ENCODE measurements around the gene TMEM72.

Gene TMEM72

DNA sequence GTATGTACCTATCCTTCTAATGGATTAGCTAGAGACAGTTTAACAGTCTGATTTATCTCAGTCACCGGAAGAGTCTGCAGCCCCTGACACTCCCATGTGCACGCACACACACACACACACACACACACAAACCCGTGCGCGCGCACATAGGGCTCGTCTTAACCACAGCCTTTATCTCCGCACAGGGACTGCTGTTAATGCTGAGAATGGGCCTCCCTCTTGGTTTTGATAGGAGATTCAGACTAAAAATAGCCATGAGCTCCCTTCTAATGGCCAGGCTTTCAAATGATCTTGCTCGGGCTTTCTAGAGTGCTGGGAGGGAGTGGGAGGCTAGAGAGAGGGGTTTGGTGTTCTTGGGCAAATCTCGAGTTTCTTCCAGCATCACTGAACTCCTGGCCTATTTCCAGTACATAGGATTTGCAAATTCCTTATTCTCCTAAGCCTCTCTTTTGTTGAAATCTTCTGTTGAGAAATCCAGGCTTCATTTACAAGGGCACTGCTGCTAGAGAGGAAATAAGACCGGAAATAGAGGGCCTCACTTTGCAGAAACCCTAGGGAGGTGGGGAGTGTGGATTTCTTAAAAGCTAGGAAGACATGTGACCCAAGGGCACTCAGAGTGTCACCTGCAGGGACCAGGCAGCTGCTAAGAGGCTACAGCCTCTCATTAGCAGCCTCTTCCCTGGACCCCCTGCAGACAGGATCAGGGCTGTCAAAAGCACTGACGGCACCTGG, 2.4 kb downstream of the TMEM72 start:
- no peak for DNase-seq (ENCODE audit: low read depth)
- no peak overlapping the region for H3K4me3 ChIP-seq (ENCODE audit: low read depth, low read length)

DNA sequence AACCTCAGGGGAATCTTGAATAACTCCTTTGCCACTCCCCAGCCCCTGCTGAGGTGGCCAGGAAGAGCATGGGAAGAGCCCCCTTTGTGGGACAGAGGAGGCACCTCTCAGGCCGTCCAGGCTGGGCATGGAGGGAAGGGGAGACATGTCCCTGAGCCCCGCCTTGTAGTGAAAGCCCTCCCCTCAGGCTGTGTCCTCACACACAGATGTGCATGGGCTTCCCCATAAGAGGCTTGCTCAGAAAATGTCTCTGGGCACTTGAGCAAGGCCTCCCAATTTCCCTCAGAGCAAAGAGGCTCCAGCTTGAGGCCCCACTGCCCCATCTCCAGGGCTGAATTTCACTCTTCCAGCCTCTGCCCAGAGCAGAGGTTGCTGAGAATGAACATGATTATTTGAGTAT, 3.8 kb downstream of the TMEM72 start:
- no peak for DNase-seq (ENCODE audit: low read depth)
- H3K4me3 ChIP-seq (ENCODE audit: low read depth, low read length) = no peak overlapping the region

DNA sequence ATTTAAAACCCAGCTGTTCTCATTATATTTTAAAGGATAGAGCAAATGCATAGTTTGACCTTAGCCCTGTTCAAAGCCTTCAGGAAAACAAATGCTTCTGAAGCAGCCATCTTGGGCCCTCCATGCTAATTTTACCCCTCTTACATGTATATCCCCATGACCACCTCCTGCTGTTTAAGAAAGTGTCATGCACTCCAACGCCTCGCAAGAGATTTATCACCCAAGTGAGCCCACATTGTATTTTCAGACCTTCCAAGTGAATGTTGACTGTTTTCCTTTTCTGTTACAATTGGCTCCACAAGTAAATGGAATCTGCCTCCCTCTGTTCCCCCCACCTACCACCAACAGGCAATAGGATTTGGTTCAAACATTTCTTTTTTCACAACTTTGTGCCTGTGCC, 5.3 kb downstream of the TMEM72 start:
- no peak for DNase-seq (ENCODE audit: low read depth)
- H3K4me3 ChIP-seq (ENCODE audit: low read depth, low read length) = no peak overlapping the region

DNA sequence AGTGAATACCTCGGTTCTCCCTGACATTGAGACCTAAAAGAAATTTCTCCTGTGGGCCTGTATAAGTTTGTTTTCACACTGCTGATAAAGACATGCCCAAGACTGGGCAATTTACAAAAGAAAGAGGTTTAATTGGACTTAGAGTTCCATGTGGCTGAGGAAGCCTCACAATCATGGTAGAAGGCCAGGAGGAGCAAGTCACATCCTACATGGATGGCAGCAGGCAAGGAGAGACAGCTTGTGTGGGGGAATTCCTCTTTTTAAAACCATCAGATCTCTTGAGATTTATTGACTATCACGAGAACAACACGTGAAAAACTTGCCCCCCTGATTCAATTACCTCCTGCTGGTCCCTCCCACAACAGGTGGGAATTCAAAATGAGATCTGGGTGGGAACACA, 6.7 kb downstream of the TMEM72 start:
- no peak overlapping the region for H3K4me3 ChIP-seq (ENCODE audit: low read depth, low read length)
- no peak for DNase-seq (ENCODE audit: low read depth)

DNA sequence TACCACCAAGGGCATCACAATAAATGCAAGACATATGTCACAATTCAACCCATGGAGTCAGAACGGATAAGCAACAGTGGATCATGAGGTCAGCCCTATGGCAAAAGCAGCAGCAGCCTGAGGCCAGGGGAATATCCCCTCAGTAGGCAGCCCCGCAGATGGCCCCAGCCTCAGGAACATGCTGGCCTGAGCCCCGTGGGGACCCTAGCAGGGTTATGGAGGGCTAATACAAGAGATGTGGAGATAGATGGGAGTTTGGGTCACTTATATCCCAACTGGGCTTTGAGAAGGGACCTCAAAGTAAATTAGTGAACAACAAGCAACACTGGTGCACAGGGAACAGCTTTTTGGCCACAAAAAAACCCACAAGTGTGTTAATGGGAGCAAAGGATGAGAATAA, 9.1 kb downstream of the TMEM72 start:
- DNase-seq (ENCODE audit: low read depth) = no peak
- H3K4me3 ChIP-seq (ENCODE audit: low read depth, low read length) = no peak overlapping the region

DNA sequence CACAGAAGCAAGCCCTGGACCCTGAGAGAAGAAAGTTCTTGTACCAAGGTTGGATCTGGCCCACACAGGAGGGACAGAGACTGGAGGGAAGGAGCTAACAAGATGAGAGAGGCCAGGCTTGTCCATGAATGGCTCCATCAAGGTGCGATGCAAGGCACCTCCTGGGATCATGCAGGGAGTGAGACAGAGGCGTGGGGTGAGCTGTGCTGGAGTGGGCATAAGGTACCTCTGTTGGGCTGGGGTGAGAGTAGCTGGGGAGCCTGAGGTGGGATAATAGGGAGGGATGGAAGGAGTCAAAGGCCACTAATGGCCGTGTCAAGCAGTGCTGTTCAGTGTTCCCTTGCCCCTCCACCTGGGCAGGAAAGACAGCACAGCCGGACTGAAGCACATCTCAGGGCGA, 9.9 kb downstream of the TMEM72 start:
- no peak for DNase-seq (ENCODE audit: low read depth)
- H3K4me3 ChIP-seq (ENCODE audit: low read depth, low read length) = no peak overlapping the region

DNA sequence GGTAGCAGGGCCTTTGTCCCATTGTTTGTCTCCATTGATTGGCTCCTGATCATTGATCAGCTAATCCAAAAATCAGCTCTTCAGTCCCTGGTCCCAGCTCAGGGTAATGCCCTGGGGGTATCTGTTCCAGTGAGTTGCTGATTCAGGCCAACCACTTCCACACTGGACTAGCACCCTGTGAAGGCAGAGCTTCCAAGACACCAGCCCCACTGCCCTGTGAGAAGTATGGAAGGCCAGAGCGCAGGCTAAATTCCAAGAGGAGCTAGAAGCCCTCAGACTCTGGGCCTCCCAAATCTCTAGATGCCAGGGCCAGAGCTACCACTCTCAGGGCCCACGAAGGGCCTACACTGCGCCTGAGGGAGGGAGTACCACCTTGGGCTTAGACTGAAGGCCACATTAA, 10.4 kb downstream of the TMEM72 start:
- DNase-seq (ENCODE audit: low read depth) = no peak

DNA sequence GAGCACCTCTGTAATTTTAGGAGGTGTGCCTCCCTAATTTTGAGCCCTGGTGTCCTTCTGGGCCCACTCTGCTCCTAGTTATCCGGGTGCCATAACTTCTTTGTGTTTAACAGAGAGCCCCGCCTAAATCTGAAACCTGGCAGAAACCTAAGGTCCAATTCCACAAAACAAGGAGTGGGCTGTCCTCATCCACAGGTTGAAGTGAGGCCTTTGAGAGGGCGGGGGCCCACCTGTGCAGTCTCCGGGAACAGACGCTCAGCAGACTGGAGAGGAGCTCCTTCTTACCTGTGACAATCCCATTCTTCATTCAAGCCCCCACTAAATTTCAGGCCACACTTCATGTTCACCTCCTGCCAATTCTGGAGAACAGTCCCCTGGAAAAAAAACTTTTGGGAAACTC, 10.9 kb downstream of the TMEM72 start:
- no peak overlapping the region for H3K4me3 ChIP-seq (ENCODE audit: low read depth, low read length)
- no peak for DNase-seq (ENCODE audit: low read depth)

More for the DNA sequence above, 10.4 kb downstream of the TMEM72 start:
- H3K4me3 ChIP-seq (ENCODE audit: low read depth, low read length) = no peak overlapping the region

DNA sequence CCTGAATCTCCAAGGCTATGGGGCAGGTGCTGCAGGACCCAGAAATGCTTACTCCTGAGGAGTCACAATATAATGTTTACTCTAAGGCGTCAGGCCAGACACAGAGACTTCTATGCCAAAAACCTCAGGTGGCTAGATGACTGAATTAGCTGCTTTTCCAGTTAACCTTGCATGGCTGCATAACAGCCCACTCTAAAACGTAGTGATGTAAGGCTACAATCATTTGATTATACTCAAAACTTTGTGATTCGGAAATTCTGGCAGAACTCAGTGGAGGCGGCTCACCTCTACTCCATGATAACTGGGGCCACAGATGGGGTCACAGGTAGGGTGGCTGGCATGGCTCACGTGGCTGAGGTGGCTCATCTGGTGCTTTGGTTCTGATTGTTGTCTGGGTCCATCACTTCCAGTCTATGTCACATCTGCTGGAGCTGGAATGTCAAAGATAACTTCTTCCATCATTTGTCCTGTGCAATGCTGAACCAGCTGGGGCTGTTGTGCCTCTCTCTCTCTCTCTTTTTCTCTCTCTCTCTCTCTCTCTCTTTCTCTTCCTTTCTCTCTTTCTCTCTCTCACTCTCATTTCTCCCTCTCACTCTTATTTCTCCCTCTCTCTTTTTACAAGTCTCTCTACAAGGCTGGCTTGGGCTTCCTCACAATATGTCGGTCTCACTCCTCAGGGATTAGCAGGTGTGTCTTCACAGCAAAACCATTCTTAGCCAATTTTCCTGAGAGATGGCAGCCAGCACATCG, 11.8 kb downstream of the TMEM72 start:
- DNase-seq (ENCODE audit: low read depth) = no peak
- no peak overlapping the region for H3K4me3 ChIP-seq (ENCODE audit: low read depth, low read length)

DNA sequence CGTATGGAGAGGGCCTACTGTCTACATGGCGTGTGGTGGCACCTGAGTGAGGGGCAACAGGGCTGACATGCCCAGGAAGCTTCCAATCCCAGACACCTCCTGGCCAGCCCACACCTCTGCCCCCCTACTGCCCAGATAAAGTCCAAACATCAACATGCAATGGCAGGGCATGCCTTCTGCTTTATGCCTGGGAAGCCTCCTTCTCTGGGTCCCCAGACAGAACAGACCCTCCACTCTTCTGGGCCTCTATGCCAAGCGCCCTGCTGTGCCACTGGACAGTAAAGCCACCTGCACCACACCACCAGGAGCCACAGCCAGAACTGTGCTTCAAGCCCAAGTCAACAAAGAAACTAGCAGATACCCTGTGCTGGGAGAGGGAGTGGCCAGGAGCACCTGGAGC, 12.5 kb downstream of the TMEM72 start:
- no peak overlapping the region for H3K4me3 ChIP-seq (ENCODE audit: low read depth, low read length)
- no peak for DNase-seq (ENCODE audit: low read depth)

DNA sequence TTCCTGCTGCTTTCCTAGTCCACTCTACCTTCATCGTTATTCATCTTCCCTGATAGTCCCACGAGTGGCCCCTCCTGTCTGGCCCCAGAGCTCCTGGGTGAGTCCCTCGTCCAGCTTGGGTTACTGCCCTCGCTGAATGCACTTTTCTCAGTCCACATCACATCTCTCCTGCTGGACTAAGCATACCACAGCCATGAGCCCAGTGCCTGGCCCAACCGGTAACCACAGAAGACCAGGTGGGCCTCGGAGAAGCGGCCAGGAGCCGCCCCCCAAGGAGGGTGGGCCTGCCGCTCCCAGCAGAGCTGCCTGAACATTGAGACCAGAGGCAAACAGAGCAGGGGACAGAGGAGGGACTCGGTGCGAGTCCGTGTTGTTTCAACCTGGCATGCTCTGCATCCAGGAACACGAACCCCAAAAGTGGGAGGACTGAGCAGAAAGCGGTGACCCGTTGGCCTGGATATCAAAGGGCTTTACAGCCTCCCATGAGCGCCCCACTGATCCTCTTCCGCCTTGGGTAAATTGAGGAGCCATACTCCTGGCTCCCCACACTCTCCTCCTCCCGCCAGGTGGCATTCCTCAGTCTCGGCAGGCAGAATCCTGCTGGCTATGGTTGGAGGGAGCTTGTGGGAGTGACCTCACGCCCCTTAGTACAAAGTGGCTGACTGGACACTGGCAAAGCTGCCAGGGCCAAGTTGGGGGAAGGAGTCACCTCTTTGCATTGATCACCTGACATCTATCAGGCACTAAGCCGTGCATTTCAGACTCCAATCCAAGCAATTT, 13.3 kb downstream of the TMEM72 start:
- DNase-seq (ENCODE audit: low read depth) = no peak
- H3K4me3 ChIP-seq (ENCODE audit: low read depth, low read length) = no peak overlapping the region

DNA sequence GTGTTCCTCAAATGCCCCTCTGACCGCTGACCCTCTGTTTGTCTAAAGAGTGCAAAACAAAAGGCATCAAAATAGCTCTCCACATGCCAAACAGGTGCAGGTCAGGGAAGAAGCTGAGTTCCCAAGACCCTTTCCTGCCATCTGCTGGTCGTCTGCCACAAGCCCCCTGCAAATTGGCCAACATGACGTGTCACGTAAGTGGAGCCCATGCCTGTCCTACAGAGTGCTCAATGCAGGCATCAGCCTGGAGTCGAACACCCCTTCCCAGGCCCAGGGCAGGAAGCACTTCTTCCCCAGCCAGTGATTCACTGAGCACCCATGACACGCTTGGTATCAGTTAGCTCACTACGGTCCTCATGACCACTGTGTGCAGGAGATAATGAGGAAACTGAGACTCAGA, 14.1 kb downstream of the TMEM72 start:
- no peak for DNase-seq (ENCODE audit: low read depth)
- H3K4me3 ChIP-seq (ENCODE audit: low read depth, low read length) = no peak overlapping the region

DNA sequence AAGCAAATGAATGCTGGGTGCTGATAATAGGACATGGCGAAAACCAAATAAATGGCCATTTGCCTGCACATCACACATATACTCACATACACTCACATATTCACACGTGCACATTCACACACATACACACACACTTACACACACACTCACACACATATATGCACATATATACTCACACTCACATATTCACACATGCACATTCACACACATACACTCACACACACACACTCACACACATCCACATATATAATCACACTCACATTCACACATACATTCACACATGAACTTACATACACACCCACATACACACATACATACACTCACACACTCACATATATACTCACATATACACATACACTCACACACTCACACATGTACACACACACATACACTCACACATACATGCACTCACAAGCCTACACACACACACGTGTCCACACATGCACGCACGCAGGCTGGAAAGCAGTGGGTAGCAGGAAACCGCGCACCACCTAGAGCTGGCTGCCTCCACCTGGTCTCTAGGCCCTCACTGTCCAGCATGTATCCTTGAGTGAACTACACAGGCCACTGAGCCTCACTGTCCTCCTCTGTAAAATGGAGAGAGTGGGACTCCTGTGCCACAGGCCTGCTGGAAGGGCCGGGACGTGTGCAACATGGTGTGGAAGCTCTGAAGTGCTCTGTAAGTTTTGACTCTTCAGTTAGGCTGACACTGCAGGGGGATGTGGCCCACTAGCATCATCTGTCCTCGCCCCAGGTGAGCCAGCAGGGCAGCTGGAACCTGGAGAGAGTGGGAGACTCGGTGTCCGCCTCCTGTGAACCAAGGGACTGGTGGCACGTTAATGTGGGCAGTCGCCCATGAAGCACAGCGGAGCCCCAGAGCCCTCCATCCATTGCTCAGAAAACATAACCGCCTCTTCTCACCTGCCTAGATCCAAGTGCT, 14.9 kb downstream of the TMEM72 start:
- DNase-seq (ENCODE audit: low read depth) = no peak
- H3K4me3 ChIP-seq (ENCODE audit: low read depth, low read length) = no peak overlapping the region

DNA sequence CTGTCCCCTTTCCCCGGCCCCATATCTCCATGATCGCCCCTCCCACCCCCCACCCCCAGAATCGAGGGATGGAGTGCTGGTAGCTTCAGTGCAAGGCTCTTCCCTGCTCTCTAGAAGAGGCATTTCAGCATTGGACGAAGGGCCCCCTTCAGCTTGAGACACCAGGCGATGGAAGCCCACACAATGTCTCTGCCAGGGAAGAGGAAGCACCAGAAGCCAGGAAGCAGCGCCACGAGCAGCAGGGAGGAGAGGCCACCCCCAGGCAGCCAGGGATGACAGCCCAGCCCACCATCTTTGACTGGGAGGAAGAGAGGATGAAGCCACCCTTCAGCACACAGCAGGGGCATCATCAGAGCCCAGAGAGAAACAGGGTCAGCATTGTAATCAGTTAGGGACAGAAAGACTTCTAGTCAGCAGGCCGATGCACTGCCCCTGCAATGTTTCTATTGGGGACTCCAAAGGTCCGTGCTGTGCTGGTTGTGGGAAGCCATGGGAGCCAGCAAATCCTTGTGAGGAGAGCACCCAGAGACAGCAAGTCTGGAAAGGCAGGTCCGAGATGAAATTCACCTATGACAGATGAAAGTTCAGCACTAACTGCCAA, 15.7 kb downstream of the TMEM72 start:
- no peak overlapping the region for H3K4me3 ChIP-seq (ENCODE audit: low read depth, low read length)

DNA sequence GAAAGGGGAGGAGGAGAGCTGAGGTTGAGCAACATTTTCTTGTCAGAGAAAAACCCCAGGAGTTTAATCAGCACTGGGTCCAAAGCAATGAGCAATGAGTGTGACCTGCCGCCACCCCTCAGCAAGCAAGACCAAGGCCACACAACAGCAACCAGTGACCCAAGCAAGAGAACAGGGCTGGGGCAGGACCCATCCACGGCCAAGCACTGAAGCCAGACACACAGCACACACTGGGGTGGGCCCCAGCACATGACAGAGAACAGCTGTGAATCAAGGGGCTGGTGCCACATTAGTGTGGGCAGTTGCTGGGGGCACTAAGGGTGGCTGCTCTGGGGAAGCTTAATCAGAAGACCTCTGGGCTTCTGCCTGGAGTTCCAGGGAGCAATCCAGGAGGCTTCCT, 16.2 kb downstream of the TMEM72 start:
- H3K4me3 ChIP-seq (ENCODE audit: low read depth, low read length) = no peak overlapping the region
- DNase-seq (ENCODE audit: low read depth) = no peak

More for the DNA sequence above, 15.7 kb downstream of the TMEM72 start:
- no peak for DNase-seq (ENCODE audit: low read depth)

DNA sequence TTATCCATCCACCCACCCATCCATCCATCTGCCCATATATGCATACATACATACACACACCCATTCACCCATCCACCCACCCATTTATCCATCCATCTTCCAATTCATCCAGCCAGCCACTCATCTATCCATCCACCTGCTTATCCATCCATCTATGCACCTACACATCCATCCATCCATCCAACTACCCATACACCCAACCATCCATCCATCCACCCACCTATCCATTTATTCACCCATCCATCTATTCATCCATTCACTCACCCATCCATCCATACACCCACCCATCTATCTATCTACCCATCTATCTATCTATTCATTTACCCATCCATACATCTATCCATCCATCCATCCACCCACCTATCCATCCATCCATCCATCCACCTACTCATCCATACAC, 17.3 kb downstream of the TMEM72 start:
- no peak for DNase-seq (ENCODE audit: low read depth)
- H3K4me3 ChIP-seq (ENCODE audit: low read depth, low read length) = no peak overlapping the region

DNA sequence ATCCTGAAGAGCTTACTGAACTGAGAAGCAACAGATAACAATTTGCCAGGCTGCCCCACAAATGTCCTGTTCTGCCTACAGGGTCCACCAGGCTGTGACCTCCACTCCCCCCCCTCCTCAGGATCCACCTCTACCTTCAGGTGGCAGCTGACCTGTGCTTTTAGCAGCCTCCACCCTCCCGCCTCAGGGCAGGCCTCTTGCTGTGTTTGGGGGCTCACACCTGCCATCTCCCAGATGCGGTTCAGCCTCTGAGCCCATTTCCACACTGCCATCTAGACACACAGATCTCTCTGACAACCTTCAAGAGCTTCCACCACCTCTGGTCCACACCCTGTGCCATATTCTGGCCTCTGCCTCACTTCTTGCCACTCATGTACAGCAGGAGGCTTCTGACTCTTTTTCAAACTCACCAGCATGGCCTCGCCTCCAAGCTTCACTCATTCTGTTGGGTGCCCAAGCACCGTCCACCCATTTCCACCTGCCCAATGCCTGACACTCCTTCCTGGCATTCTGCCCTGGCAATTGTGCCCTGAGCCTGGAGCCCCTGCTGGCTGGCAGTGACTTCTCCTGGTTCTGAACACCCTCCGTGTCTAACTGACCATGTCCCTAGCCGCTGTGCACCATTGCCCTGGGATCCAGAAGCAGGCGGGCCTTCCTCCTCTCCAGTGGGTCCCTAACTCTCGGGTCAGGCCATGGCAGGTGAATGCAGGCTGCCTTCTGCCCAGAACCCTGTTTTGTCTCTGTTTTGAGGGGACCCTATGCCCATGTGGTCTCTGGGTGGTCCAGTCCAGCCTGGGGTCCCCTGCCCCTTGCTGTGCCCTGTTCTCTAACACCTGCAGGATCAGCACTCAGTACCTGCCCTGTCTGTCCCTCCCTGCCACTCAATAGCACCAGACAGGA, 18.5 kb downstream of the TMEM72 start:
- no peak overlapping the region for H3K4me3 ChIP-seq (ENCODE audit: low read depth, low read length)
- DNase-seq (ENCODE audit: low read depth) = no peak
